NCI-H524 treated with DMSO at 0.1 percent for 48 hours (cell line): Measurements from ENCODE around the gene SLCO3A1.
A peak's percentile ranks its signal among the peaks of the same experiment; 100 is the strongest.

Experiments
- DNase-seq: peaks from one replicate; lab custom pipeline; 2025; lab: John Stamatoyannopoulos, UW

SLCO3A1 gene

GRCh38 chr15:92003515-92004067, 150.1 kb downstream of the SLCO3A1 start:
- no peak for DNase-seq

- DNase-seq, result no peak
These were observed 151.6 kb downstream of the SLCO3A1 start for GRCh38 chr15:92005154-92005553.

GRCh38 chr15:92006186-92007028, 152.9 kb downstream of the SLCO3A1 start:
- DNase-seq, result no peak

DNA sequence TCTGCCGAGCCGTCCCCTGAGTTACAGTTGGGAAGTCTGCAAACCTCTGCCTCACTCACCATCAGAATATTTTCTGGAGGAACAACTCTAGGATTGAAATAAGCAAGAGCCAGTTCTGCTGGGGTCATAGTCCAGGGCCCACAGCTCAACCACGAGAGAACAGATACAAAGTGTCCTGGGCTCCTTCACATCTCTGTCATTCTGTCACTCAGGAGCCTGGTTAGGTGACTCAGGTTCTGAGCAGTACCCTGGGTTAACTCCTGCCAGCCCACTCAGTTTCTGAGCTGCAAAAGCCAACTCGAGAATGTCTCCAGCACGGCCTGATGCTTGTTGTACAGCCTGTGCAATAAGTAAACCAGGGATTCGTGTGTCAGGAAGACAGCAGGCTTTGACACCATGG, 155.7 kb downstream of the SLCO3A1 start:
- DNase-seq, result no peak

GRCh38 chr15:92011611-92012367, 158.3 kb downstream of the SLCO3A1 start:
- DNase-seq, result no peak

- no peak for DNase-seq
These were observed 158.8 kb downstream of the SLCO3A1 start for GRCh38 chr15:92012368-92012629.

- DNase-seq, result no peak
These were observed 159.4 kb downstream of the SLCO3A1 start for GRCh38 chr15:92012881-92013280.

- no peak for DNase-seq
These were observed 160.9 kb downstream of the SLCO3A1 start for GRCh38 chr15:92014281-92015030.

DNA sequence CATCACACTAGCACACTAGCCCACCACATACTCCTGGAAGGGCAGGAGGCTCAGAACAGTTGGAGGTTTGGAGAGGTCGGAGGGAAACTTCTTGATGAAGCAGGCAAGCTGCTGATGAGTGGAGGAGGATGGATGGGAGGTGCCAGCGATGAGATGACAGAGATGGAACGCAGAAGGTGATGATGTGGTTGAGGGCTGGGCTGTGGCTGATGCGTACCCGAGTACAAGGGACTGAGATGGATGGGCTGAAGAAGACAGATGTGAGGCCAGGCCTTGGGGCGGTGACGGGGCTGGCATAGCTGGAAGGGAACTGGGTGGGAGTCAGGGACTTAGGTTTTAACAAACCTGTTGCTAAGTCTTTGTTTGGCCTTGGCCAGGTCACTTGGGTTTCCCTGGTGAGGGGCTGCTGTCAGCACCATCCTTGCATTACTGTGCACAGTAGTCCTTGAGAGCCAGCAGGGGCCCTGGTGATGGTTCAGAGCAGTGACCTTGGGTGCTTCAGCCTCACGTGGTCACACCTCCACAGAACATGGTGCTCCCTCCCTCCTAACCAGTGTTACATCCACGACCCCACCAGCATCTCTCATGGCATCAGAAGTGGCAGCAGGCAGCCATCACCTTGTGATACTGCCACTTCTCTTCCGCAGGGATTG, 164.5 kb downstream of the SLCO3A1 start:
- no peak for DNase-seq

DNA sequence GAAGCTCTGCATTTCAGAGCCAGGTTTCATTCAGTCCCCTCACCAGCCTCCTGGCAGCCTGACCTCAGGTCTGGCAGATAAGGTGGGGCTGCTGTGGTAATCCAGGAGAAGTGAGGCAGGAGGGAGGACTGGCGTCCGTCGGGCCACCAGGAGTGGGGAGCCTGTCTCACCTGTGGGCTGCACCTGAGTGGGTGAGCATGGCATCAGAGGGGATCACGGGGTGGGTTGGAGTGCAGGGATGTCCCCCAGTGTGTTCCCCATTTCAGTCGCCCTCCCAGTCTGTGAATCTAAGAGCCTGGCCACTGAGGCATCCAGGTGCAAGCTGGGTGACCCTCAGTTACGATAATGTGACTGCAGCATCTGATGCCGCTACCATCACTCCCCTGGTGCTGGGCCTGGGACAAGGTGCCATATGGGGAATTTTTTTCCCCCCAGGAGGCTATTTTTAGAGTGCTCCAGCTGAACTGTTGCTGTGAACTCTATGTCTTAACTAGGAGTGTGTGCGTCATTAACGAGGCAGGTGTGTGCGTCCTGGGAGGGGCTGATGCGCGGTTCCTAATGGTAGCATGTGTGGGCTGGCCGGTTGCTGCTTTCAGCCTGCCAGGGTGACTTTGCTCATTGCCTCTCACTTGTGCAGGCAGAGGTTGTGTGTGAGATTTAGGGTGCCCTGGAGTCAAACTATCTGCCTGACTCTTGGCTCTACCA, 165.2 kb downstream of the SLCO3A1 start:
- DNase-seq, result peak; percentile 58

DNA sequence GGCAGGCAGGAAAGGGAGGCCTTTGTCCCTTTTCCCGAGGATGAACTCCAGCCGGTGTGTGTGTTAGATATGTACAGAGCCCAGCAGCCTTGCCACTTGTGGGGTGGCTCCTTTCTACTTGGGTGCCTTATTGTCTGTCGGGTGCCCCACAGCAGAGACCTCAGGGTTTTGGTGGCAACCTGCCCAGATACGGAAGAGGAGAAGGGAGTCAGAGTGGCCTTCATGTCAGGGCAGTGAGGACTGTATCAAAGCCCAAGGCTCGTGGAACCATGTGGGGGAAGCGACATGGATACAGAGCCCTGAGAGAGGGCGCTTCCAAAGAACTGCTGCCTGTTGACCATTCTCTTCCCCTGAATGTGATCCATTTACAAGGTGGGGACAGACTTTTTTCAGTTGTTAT, 166.2 kb downstream of the SLCO3A1 start:
- DNase-seq, result no peak

DNA sequence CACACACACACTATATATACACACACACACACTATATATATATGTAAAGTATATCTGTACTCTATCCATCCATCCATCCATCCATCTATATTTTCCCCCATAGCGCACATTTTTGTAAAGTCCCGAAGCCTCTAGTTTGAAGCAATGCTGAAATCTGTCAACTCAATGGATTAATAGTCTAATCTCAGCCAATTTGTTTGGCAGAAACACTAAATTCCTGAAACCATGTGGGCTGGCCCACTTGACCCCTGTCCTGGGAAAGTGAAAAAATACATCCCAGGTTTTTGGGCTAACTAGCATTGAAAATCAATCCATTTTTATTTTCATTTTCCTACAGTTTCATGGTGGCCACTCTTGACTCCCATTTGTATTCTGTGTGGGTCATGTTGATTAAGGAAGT, 166.7 kb downstream of the SLCO3A1 start:
- no peak for DNase-seq

GRCh38 chr15:92020804-92021203, 167.3 kb downstream of the SLCO3A1 start:
- no peak for DNase-seq

GRCh38 chr15:92021792-92022191, 168.3 kb downstream of the SLCO3A1 start:
- DNase-seq, result no peak

- DNase-seq, result no peak
These were observed 170.5 kb downstream of the SLCO3A1 start for GRCh38 chr15:92023965-92024364.

DNA sequence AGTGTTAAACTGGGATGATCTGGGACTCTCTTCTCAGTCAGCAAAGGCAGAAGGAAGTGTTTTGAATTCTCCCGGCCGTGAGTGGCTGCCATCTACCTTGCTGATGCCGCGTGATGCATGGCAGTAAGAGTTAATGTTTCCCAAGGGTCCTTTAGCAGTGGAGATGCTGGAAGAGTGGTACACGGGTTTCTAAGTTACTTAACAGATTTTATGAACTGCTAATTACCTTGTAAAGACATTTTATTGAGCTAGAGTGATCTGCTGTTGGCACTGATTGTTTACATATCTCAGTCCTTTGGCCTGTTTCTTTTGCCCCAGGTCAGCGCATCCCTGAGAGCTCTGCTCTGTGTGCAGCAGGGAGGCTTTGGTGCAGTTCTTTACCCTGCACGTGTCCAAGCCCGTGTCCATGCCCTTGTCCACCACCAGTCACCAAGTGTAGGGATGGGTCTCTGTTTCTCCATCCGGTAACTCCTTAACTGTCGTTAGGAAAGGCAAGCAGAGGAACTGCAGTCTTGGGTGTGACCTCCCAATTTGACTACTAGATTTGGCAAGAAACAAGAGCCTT, 172.3 kb downstream of the SLCO3A1 start:
- DNase-seq, result no peak

DNA sequence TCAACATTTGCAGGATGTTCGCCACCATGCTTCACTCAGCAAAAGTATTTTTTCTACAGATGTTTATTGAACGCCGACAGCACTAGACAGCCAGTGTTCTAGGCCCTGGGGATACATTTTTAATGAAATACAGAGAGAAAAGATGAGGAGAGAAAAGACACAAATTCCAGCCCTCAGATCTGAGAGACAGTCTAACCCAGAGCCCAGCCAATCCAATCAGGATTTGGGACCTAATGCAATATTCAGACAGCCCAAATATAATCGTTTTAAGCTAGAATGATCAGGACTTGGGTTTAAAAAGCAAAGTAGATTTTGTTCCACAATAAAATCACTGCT, 174.8 kb downstream of the SLCO3A1 start:
- DNase-seq, result no peak

GRCh38 chr15:92029767-92030166, 176.3 kb downstream of the SLCO3A1 start:
- DNase-seq, result no peak

DNA sequence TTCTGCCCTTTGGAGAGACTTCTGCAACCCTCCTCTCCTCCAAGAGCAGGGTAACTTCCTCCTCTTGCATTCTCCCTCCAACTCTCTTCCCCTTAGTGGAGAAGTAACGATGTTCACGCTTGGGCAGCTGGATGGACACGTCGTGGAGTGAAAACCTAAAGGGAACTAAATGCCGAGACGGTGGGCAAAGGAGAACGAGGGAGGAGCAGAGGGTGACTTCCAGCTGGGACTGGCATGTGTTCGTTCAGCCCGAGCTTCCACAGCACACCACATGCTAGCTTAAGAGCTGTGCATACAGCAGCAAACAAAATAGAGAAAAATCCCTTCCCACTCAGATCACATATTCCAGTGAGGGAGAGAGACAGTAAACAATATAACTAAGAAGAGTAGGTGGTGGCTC, 179.8 kb downstream of the SLCO3A1 start:
- DNase-seq, result no peak

DNA sequence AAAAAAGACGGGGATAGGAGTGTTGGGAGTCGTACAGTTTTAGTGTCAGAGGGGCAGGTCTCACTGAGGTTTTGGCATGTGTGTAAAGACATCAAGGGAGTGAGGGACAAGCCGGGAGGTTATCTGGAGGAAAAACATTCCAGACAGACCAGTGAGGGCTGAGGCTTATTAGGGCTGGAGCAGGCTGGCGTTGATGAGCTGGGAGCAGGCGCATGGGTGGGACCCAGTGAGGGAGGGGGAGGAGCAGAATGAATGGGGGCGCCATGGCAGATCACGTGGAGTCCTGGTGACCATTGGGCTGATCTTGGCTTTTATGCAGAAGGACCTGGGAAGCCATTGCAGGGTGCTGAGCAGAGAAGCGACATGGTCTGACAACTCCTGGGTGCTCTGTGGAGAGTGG, 180.2 kb downstream of the SLCO3A1 start:
- DNase-seq, result no peak

DNA sequence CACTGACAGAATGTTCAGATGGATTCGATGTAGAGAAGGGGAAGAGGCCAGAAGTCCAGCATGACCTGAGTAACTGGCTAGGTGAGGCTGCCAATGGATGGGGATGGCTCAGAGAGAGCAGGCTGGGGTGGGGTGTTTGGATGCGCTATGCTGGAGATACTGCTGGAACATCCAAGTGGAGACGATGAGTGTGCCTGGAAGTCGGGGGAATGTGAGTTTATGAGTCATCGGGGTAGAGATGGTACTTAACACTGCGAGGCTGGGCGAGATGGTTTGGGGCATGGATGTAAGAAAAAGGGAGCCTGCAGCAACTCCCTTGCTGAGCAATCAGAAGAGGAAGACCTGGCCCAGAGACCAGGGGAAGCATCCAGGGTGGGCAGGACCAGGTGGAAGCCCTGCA, 180.7 kb downstream of the SLCO3A1 start:
- no peak for DNase-seq
